Right lobe of liver (tissue), 6 donors: ENCODE measurements around the gene KRTAP10-10. TPM values are rescaled to one million over a fixed set of nuclear protein-coding genes. Genes with fewer than 3 reads are reported as not detected.
"Not testable (repeated sequence)": the region's sequence is repeated elsewhere in the genome, so short reads cannot be mapped to it uniquely, and the experiment has no call there.

Source experiments
- ATAC-seq, 4 donors: fragments of 200-7000 bp; cut with Tn5 transposase; one replicate each; pipeline ENCODE4 v1.9.1; 2020; ENCODE audit warnings: mild to moderate bottlenecking in 4 of 4, moderate library complexity in 4 of 4
- DNase-seq, 3 donors: peaks; one replicate each; pipeline ENCODE4 v3.0.0-alpha.2; 2020
- H3K27ac ChIP-seq, 3 donors: fragments of 200-600 bp; one replicate each; pipeline ENCODE4 v1.8.0; 2022
- H3K27me3 ChIP-seq, 2 donors: fragments of 200-600 bp; one replicate each; pipeline ENCODE4 v1.8.0; 2022
- H3K36me3 ChIP-seq, 4 donors: fragments of 200-600 bp; sonication (generic) in 1 of 4; one replicate each; pipeline versions ENCODE4 v1.5.1 to v1.8.0; 2017 to 2022; ENCODE audit warnings: control low read depth in 1 of 4
- H3K4me1 ChIP-seq, 4 donors: fragments of 200-600 bp; sonication (generic) in 1 of 4; one replicate each; pipeline versions ENCODE4 v1.5.1 to v1.8.0; 2017 to 2022; ENCODE audit warnings: control low read depth in 1 of 4
- H3K4me3 ChIP-seq, 3 donors: fragments of 200-600 bp; one replicate each; pipeline ENCODE4 v1.8.0; 2022
- H3K9me3 ChIP-seq, 4 donors: fragments of 200-600 bp; sonication (generic) in 1 of 4; one replicate each; pipeline versions ENCODE4 v1.5.1 to v1.8.0; 2017 to 2022; ENCODE audit warnings: control low read depth in 1 of 4
- POLR2A ChIP-seq: fragments of 450-650 bp; IDR thresholded peaks from one replicate; pipeline ENCODE4 v1.6.1; 2017; ENCODE audit warnings: antibody characterized with exemption, mild to moderate bottlenecking
- WGBS: methylation state at CpG from one replicate; pipeline ENCODE4 v1.1.6; 2018; ENCODE audit warnings: low coverage, low lambda C conversion rate; ENCODE audit not compliant: insufficient coverage; ENCODE audit errors: missing lambda C conversion rate; 5-methylcytosine and 5-hydroxymethylcytosine counted together
- intact Hi-C, 2 donors: fragments of 100-400 bp; cut with DNase I; formaldehyde crosslinking; loops; one replicate each; pipeline versions ENCODE4 v1.11.2 to v1.14.1; 2022
- total RNA-seq, 6 experiments: library from RNA; depleted of rRNA in 2 of 6; stranded (reverse); fragments of >200 nt in 2 of 6; fragmentation: NEBNext Ultra II Directional in 3 of 6; extraction: Animal tissue kit (Norgen Biotek cat#: 25700) in 3 of 6; gene quantifications; one replicate each; pipeline versions ENCODE4 v1.1.0 to v1.2.4, GENCODE V29; 2016 to 2023
- TF ChIP-seq, protein P1 (sequence below), 4 donors: fragments of 200-600 bp in 3 of 4; fragments of 450-650 bp in 1 of 4; IDR thresholded peaks; one replicate each; pipeline versions ENCODE4 v1.5.1 to v1.8.0; 2016 to 2022; ENCODE audit warnings: antibody characterized with exemption in 4 of 4, mild to moderate bottlenecking in 2 of 4
- donor health status: DM: no; HTN: yes; CAD: no.
- donor health status: DM: no; HTN: no; CAD: no.
- donor health status: DM: no; HTN: no; CAD: no.
- donor health status: DM: no; HTN: yes; CAD: no.
- donor health status: DM: no; HTN: yes; CAD: no.

Gene KRTAP10-10
- total RNA-seq, 6 experiments from 2014 or later: not detected

DNA sequence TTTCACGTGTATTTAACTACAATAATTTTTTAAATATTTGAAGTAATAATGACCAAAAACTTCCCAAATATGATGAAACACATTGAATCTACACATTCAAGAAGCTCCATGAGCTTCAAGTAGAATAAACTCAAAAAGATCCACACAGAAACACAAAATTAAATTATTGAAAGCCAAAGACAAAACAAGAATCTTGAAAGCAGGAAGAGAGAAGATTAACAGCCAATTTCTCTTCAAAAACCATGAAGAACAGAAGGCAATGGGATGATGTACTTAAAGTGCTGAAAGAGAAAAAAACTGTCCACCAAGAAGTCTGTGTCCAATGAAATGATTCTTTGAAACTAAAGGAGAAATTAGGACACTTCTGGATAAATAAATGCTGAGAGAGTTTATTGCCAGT, 5.1 kb upstream of the KRTAP10-10 start:
- Histone ChIP-seq H3K36me3 (no peaks in the 10 kb centered on the region), H3K4me1 (no peaks in the 10 kb centered on the region), H3K4me3 (no peak overlapping the region), H3K9me3 (peaks cover 0 to 7% (median 0%) of the 10 kb centered on the region in 4 donors), H3K27ac (no peak overlapping the region), H3K27me3 (no peaks in the 10 kb centered on the region)
- DNase-seq (no peak), ATAC-seq (no peak)
- TF ChIP-seq, protein P1, sequence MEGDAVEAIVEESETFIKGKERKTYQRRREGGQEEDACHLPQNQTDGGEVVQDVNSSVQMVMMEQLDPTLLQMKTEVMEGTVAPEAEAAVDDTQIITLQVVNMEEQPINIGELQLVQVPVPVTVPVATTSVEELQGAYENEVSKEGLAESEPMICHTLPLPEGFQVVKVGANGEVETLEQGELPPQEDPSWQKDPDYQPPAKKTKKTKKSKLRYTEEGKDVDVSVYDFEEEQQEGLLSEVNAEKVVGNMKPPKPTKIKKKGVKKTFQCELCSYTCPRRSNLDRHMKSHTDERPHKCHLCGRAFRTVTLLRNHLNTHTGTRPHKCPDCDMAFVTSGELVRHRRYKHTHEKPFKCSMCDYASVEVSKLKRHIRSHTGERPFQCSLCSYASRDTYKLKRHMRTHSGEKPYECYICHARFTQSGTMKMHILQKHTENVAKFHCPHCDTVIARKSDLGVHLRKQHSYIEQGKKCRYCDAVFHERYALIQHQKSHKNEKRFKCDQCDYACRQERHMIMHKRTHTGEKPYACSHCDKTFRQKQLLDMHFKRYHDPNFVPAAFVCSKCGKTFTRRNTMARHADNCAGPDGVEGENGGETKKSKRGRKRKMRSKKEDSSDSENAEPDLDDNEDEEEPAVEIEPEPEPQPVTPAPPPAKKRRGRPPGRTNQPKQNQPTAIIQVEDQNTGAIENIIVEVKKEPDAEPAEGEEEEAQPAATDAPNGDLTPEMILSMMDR (IDR thresholded peaks at IDR 0.05): no peak
- no peak for TF ChIP-seq POLR2A
- 50% methylated on average over 1 of the region's 1 CpG for WGBS
- intact Hi-C loops: no loop called here

DNA sequence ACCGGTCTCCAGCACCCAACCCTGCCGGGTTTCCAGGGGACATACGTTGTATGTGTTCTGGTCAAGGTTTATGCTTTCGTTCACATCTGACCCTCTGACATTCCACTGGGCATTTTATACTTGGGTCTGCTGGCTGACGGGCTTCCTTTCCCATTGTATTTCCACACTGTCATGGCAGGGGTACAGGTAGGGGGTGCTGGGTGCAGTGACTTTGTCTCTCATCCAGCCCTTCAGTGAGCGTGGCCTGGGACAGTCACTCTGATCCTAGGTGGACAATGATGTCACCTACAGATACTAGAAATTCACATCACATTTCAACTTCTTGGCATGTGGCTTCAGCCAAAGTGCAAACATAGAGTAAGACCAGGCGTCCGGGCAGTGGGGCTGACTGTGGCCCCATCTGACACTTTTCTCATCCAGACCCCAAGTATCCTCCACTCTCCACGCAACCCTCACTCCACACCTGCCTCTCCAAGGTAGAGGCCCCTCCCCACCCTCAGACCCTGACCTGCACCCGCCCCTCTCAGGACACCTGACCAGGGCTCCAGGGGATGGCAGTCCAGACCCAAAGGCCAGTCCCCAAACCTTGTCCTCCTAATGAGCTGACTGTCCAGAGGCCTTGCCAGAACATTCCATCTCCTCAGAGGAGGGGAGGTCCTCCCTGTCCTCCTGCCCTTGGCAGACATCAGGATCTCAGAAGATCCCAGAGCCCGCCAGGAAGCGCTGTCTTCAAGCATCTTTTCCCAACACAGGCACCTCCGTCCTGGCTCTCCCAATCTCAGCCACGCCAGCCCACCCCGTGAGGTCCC, 743 bp upstream of the KRTAP10-10 start:
- WGBS: 72% methylated on average over 11 of the region's 15 CpGs
- peak in 1 of 4 donors; percentile 27 for ATAC-seq
- Histone ChIP-seq H3K4me1 (no peaks in the 10 kb centered on the region), H3K27ac (no peak overlapping the region), H3K4me3 (no peak overlapping the region), H3K9me3 (peaks cover 0 to 4% (median 0%) of the 10 kb centered on the region in 4 donors), H3K27me3 (no peaks in the 10 kb centered on the region), H3K36me3 (no peaks in the 10 kb centered on the region)
- TF ChIP-seq POLR2A: no peak
- TF ChIP-seq, protein P1 (IDR thresholded peaks at IDR 0.05): no peak
- intact Hi-C loops: no loop called here
- DNase-seq: no peak

DNA sequence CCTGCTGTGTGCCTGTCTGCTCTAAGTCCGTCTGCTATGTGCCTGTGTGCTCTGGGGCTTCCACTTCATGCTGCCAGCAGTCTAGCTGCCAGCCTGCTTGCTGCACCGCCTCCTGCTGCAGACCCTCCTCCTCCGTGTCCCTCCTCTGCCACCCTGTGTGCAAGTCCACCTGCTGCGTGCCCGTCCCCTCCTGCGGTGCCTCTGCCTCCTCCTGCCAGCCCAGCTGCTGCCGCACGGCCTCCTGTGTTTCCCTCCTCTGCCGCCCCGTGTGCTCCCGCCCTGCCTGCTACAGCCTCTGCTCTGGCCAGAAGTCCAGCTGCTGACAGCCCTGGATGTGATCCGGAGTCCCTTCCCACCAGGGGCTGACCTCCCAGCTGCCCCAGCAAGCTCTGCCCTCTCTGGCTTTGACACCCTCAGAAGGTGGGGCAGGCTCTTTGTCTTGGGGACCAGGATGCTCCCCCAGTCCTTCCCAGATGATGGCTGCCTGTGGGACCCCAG, 744 bp downstream of the KRTAP10-10 start:
- intact Hi-C loops, H3K9me3 ChIP-seq, H3K36me3 ChIP-seq, DNase-seq, H3K4me3 ChIP-seq, H3K27me3 ChIP-seq, ATAC-seq, H3K27ac ChIP-seq, H3K4me1 ChIP-seq: not testable (repeated sequence)
- 33% methylated on average over 9 of the region's 12 CpGs for WGBS

DNA sequence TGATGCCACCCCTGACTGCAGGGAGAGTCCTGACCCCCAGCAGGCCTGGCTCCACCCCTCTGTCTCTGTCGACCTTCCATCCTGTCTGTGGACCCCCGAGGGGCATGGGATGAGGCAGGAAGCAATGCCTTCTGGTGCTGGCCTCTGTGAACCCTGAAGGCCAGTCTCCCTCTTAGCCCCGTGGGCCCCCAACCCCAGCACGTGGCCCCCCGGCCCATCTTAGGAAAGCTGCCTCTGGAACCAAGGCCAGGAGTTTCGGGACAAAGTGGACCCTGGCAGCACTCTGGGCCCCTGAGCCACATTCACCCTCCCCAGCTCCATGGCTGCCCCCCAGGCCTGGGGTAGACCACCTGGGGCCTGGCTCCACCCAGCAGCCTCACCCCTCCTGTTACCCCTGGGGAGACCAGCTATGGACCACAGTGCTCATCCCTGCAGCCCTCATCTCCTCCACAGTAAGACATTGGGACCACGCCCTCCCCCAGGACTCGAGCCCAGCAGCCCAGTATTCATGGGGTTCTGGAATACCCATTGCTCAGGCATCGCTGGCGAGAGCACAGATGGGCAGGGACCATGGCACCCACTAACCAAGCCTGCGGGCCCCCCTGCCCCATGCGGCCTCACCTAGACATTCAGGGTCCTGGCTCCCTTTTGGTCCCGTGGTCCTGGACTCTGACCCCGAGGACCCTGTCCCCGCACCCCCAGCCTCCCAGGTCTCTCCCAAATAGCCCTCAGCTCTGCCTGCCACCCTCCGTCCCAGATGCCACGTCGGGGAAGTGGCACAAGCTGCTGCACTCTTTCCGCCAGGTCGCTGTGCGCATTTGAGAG, 1.6 kb downstream of the KRTAP10-10 start:
- H3K27ac ChIP-seq, H3K9me3 ChIP-seq, H3K4me3 ChIP-seq, intact Hi-C loops, H3K4me1 ChIP-seq, DNase-seq, H3K27me3 ChIP-seq, H3K36me3 ChIP-seq: not testable (repeated sequence)
- peak in 1 of 4 donors; percentile 10 for ATAC-seq
- WGBS: 65% methylated on average over 9 of the region's 21 CpGs

DNA sequence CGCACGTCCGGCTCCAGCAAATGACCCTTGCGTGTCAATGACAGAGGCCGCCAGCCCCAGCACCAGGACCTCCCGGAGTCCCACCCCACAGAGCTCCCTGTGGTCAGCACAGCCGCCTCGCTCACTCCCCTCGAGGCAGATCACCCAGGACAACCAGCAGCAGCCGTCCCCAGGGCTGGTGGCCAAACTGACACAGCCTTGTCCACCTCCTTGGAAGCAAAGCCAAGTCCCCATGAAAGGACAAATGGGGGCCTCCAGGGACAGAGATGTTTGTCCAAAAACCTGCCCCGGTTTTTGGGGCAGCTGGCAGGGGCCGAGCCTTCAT, 2.1 kb downstream of the KRTAP10-10 start:
- no peaks in the 10 kb centered on the region for H3K36me3 ChIP-seq
- H3K9me3 ChIP-seq: peaks cover 0 to under 1% (median 0%) of the 10 kb centered on the region in 4 donors
- intact Hi-C loops: no loop called here
- no peak overlapping the region for H3K27ac ChIP-seq
- 60% methylated on average over 1 of the region's 12 CpGs for WGBS
- no peaks in the 10 kb centered on the region for H3K4me1 ChIP-seq
- DNase-seq: no peak
- H3K27me3 ChIP-seq: no peaks in the 10 kb centered on the region
- ATAC-seq: no peak
- H3K4me3 ChIP-seq: no peak overlapping the region
- no peak for TF ChIP-seq POLR2A
- TF ChIP-seq, protein P1 (IDR thresholded peaks at IDR 0.05): no peak
